ENCODE measurements around the gene UQCRC1. TPM values are rescaled to one million over a fixed set of nuclear protein-coding genes. Genes with fewer than 3 reads are reported as not detected.
A peak's percentile ranks its signal among the peaks of the same experiment; 100 is the strongest.

UQCRC1 gene
- total RNA-seq, 1 donor from 2014 or later = 240 TPM

DNA sequence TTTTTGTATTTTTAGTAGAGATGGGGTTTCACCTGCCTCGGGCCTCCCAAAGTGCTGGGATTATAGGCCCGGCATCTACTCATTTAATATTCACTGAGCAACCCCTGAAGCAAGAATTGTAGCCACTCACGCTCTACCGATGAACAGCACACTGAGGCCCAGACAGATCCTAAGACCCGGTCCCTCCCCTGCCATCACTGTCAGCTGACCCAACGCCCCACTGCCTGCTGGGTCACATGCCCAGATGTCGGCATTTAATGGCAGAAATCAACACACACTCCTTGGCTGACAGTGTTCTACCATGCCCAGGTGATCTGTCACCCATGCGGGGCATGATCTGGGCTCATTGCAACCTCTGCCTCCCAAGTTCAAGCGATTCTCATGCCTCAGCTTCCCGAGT is 15.3 kb upstream of the UQCRC1 start:
- H3K36me3 ChIP-seq = no peaks in the 10 kb centered on the region
- H3K4me1 ChIP-seq = no peaks in the 10 kb centered on the region
- Mint-ChIP-seq H3K9me3 (no peaks in the 10 kb centered on the region), H3K4me1 (peaks cover 26% of the 10 kb centered on the region), H3K36me3 (peaks cover 34% of the 10 kb centered on the region), H3K27ac (no peak overlapping the region), H3K4me3 (no peak overlapping the region), H3K27me3 (ENCODE audit: insufficient read depth, low read depth) (peaks cover 7% of the 10 kb centered on the region)
- no peak overlapping the region for H3K4me3 ChIP-seq
- H2AFZ ChIP-seq (replicated peaks) = no peak overlapping the region
- no peak overlapping the region for H3K9ac ChIP-seq
- H4K20me1 ChIP-seq (ENCODE audit: low read depth) = peaks cover 5% of the 10 kb centered on the region
- H3K9me3 ChIP-seq (ENCODE audit: low read depth) = no peaks in the 10 kb centered on the region
- TF ChIP-seq EZH2phosphoT487 (IDR thresholded peaks at IDR 0.05) (no peak), CTCF (IDR thresholded peaks at IDR 0.05) (no peak), EZH2 (IDR thresholded peaks at IDR 0.05) (no peak)
- no peaks in the 10 kb centered on the region for H3K27me3 ChIP-seq
- peaks cover 3% of the 10 kb centered on the region for H3F3A ChIP-seq (ENCODE audit: low read depth)
- H3K27ac ChIP-seq = no peak overlapping the region
- no peak for DNase-seq (ENCODE audit: low spot score)
- no peak overlapping the region for H3K4me2 ChIP-seq
- H3K79me2 ChIP-seq (ENCODE audit: low read depth) = no peaks in the 10 kb centered on the region

- H3K79me2 ChIP-seq (ENCODE audit: low read depth) = no peaks in the 10 kb centered on the region
- no peak overlapping the region for H3K9ac ChIP-seq
- H3K4me3 Mint-ChIP-seq = no peak overlapping the region
- H3K27me3 ChIP-seq = no peaks in the 10 kb centered on the region
- H3K9me3 ChIP-seq (ENCODE audit: low read depth) = no peaks in the 10 kb centered on the region
- no peaks in the 10 kb centered on the region for H3K9me3 Mint-ChIP-seq
- DNase-seq (ENCODE audit: low spot score) = no peak
- peak overlapping the region; percentile 31 for H3K27ac Mint-ChIP-seq
- no peak overlapping the region for H2AFZ ChIP-seq (replicated peaks)
- peaks cover 7% of the 10 kb centered on the region for H3K27me3 Mint-ChIP-seq (ENCODE audit: insufficient read depth, low read depth)
- no peaks in the 10 kb centered on the region for H3K36me3 ChIP-seq
- peaks cover 22% of the 10 kb centered on the region for H3K4me1 Mint-ChIP-seq
- H3K4me1 ChIP-seq = no peaks in the 10 kb centered on the region
- H3K27ac ChIP-seq = no peak overlapping the region
- peaks cover 5% of the 10 kb centered on the region for H4K20me1 ChIP-seq (ENCODE audit: low read depth)
- TF ChIP-seq CTCF (IDR thresholded peaks at IDR 0.05) (no peak), EZH2 (IDR thresholded peaks at IDR 0.05) (no peak), EZH2phosphoT487 (IDR thresholded peaks at IDR 0.05) (no peak)
- no peak overlapping the region for H3K4me2 ChIP-seq
- H3F3A ChIP-seq (ENCODE audit: low read depth) = peaks cover 3% of the 10 kb centered on the region
- no peak overlapping the region for H3K4me3 ChIP-seq
- H3K36me3 Mint-ChIP-seq = peaks cover 28% of the 10 kb centered on the region
These were observed 14.6 kb upstream of the UQCRC1 start for GRCh38 chr3:48623851-48624547.

- H4K20me1 ChIP-seq (ENCODE audit: low read depth) = peaks cover 5% of the 10 kb centered on the region
- H3K27ac ChIP-seq = no peak within 1 kb of the TSS
- H3K4me3 ChIP-seq = no peak within 1 kb of the TSS
- H3K36me3 ChIP-seq = no peaks in the 10 kb centered on the region
- no peak within 1 kb of the TSS for H2AFZ ChIP-seq (replicated peaks)
- no peak within 1 kb of the TSS for H3K9ac ChIP-seq
- peaks cover 3% of the 10 kb centered on the region for H3F3A ChIP-seq (ENCODE audit: low read depth)
- H3K79me2 ChIP-seq (ENCODE audit: low read depth) = no peaks in the 10 kb centered on the region
- peaks cover 4% of the 10 kb centered on the region for H3K27me3 Mint-ChIP-seq (ENCODE audit: insufficient read depth, low read depth)
- H3K4me2 ChIP-seq = no peak within 1 kb of the TSS
- no peaks in the 10 kb centered on the region for H3K9me3 ChIP-seq (ENCODE audit: low read depth)
- peaks cover 29% of the 10 kb centered on the region for H3K36me3 Mint-ChIP-seq
- H3K4me3 Mint-ChIP-seq = no peak within 1 kb of the TSS
- TF ChIP-seq CTCF (IDR thresholded peaks at IDR 0.05) (no peak), EZH2phosphoT487 (IDR thresholded peaks at IDR 0.05) (no peak), EZH2 (IDR thresholded peaks at IDR 0.05) (no peak)
- no peaks in the 10 kb centered on the region for H3K27me3 ChIP-seq
- peaks cover 10% of the 10 kb centered on the region for H3K4me1 Mint-ChIP-seq
- peaks cover 9% of the 10 kb centered on the region for H3K9me3 Mint-ChIP-seq
- no peak within 1 kb of the TSS for H3K27ac Mint-ChIP-seq
- DNase-seq (ENCODE audit: low spot score) = no peak
- no peaks in the 10 kb centered on the region for H3K4me1 ChIP-seq
These were observed 12.0 kb upstream of the UQCRC1 start, which contains the start of gene TMEM89 for GRCh38 chr3:48621461-48621869. TSS of gene TMEM89 (minus strand) at chr3:48621769. CDS start at chr3:48621756, 13 bp downstream.
